ENCODE data around the gene NOS2.

DNA sequence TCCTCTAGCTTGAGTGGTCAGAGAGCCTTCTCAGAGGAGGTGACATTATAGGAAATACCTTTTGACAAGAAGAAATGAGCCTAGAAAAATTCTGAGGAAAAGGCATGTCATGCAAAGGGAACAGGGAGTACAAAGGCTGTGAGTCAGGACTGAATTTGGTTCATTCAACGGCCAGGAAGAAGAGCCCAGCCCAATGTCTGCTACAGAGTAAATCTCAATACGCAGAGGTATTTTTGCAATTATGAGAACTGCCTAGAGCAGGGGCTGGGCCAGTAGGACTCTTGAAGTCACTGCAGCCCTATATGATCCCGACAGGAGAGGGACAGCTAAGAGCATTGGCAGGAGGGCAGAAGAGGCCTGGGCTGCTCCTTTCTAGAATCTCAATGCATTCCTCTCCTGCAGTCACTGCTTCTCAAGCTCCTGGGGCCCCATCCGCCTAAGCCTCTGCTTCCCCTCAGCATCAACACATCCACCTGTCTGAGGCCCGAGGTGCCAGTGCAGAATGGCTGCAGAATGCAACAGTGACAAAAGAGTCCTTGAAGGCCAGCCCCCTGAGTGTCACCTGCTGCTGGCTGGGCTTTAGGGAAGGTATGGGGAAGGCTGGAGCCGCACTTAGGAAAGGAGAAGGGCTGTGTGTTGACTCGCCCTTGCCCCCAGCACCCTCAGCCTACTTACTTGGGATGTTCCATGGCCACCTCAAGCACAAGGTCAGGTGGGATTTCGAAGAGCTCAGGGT is 20.1 kb downstream of the NOS2 start:
- no peak for TF ChIP-seq EZH2 (IDR thresholded peaks at IDR 0.05; ENCODE audit: borderline replicate concordance, insufficient read depth, low read length, poor library complexity, severe bottlenecking)
- TF ChIP-seq, protein P1, sequence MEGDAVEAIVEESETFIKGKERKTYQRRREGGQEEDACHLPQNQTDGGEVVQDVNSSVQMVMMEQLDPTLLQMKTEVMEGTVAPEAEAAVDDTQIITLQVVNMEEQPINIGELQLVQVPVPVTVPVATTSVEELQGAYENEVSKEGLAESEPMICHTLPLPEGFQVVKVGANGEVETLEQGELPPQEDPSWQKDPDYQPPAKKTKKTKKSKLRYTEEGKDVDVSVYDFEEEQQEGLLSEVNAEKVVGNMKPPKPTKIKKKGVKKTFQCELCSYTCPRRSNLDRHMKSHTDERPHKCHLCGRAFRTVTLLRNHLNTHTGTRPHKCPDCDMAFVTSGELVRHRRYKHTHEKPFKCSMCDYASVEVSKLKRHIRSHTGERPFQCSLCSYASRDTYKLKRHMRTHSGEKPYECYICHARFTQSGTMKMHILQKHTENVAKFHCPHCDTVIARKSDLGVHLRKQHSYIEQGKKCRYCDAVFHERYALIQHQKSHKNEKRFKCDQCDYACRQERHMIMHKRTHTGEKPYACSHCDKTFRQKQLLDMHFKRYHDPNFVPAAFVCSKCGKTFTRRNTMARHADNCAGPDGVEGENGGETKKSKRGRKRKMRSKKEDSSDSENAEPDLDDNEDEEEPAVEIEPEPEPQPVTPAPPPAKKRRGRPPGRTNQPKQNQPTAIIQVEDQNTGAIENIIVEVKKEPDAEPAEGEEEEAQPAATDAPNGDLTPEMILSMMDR (IDR thresholded peaks at IDR 0.05; ENCODE audit: poor library complexity, severe bottlenecking), result no peak
- TF ChIP-seq, protein P2, sequence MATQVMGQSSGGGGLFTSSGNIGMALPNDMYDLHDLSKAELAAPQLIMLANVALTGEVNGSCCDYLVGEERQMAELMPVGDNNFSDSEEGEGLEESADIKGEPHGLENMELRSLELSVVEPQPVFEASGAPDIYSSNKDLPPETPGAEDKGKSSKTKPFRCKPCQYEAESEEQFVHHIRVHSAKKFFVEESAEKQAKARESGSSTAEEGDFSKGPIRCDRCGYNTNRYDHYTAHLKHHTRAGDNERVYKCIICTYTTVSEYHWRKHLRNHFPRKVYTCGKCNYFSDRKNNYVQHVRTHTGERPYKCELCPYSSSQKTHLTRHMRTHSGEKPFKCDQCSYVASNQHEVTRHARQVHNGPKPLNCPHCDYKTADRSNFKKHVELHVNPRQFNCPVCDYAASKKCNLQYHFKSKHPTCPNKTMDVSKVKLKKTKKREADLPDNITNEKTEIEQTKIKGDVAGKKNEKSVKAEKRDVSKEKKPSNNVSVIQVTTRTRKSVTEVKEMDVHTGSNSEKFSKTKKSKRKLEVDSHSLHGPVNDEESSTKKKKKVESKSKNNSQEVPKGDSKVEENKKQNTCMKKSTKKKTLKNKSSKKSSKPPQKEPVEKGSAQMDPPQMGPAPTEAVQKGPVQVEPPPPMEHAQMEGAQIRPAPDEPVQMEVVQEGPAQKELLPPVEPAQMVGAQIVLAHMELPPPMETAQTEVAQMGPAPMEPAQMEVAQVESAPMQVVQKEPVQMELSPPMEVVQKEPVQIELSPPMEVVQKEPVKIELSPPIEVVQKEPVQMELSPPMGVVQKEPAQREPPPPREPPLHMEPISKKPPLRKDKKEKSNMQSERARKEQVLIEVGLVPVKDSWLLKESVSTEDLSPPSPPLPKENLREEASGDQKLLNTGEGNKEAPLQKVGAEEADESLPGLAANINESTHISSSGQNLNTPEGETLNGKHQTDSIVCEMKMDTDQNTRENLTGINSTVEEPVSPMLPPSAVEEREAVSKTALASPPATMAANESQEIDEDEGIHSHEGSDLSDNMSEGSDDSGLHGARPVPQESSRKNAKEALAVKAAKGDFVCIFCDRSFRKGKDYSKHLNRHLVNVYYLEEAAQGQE (IDR thresholded peaks at IDR 0.05; ENCODE audit: borderline replicate concordance), result no peak
- no peak for TF ChIP-seq TAF1 (IDR thresholded peaks at IDR 0.05; ENCODE audit: low read depth)
- TF ChIP-seq EP300 (conservative IDR thresholded peaks at IDR 0.05; ENCODE audit: poor library complexity, severe bottlenecking), result no peak
- TF ChIP-seq MXI1 (conservative IDR thresholded peaks at IDR 0.05; ENCODE audit: poor library complexity, severe bottlenecking), result no peak
- TF ChIP-seq POLR2AphosphoS5 (IDR thresholded peaks at IDR 0.05), result no peak
- no peak for TF ChIP-seq SMC3 (conservative IDR thresholded peaks at IDR 0.05; ENCODE audit: poor library complexity)

Data from neural cell (in vitro differentiated cells).